Ramos (cell line): ENCODE measurements around the gene AKT1S1.

ENCODE experiments used
- in situ Hi-C: fragments of 300-500 bp; cut with MboI; formaldehyde crosslinking; loops from one replicate; pipeline ENCODE4 v1.14.3; 2022; ENCODE audit warnings: low sequenced_read_pairs; ENCODE audit not compliant: unreplicated experiment

AKT1S1 gene

GRCh38 chr19:49844138-49845095, 32.7 kb downstream of the AKT1S1 start:
- in situ Hi-C loops, result no loop called here

- in situ Hi-C loops, result no loop called here
These were observed 33.9 kb downstream of the AKT1S1 start for GRCh38 chr19:49843265-49843664.

- in situ Hi-C loops, result no loop called here
These were observed 36.4 kb downstream of the AKT1S1 start for GRCh38 chr19:49840736-49841249.

GRCh38 chr19:49840321-49840720, 36.8 kb downstream of the AKT1S1 start:
- in situ Hi-C loops, result no loop called here

GRCh38 chr19:49839713-49840112, 37.4 kb downstream of the AKT1S1 start:
- in situ Hi-C loops, result no loop called here

GRCh38 chr19:49838885-49839588, 38.1 kb downstream of the AKT1S1 start:
- in situ Hi-C loops, result no loop called here

GRCh38 chr19:49837425-49837824, 39.7 kb downstream of the AKT1S1 start:
- in situ Hi-C loops, result no loop called here

- in situ Hi-C loops, result no loop called here
These were observed 40.2 kb downstream of the AKT1S1 start for GRCh38 chr19:49837009-49837310.

GRCh38 chr19:49836176-49837008, 40.8 kb downstream of the AKT1S1 start:
- in situ Hi-C loops, result no loop called here

- in situ Hi-C loops, result no loop called here
These were observed 41.6 kb downstream of the AKT1S1 start for GRCh38 chr19:49835562-49835961.

- in situ Hi-C loops, result no loop called here
These were observed 43.6 kb downstream of the AKT1S1 start for GRCh38 chr19:49833599-49833998.

GRCh38 chr19:49832556-49832955, 44.6 kb downstream of the AKT1S1 start:
- in situ Hi-C loops, result no loop called here

GRCh38 chr19:49831592-49831991, 45.6 kb downstream of the AKT1S1 start:
- in situ Hi-C loops, result no loop called here

GRCh38 chr19:49830766-49831165, 46.4 kb downstream of the AKT1S1 start:
- in situ Hi-C loops, result no loop called here

GRCh38 chr19:49829721-49830120, 47.4 kb downstream of the AKT1S1 start:
- in situ Hi-C loops, result no loop called here

- in situ Hi-C loops, result no loop called here
These were observed 48.0 kb downstream of the AKT1S1 start for GRCh38 chr19:49829200-49829599.

GRCh38 chr19:49827034-49827433, 50.1 kb downstream of the AKT1S1 start:
- in situ Hi-C loops, result no loop called here

GRCh38 chr19:49824662-49825061, 52.5 kb downstream of the AKT1S1 start:
- in situ Hi-C loops, result no loop called here

GRCh38 chr19:49823472-49823871, 53.7 kb downstream of the AKT1S1 start:
- in situ Hi-C loops, result no loop called here

GRCh38 chr19:49820125-49820524, 57.0 kb downstream of the AKT1S1 start:
- in situ Hi-C loops, result no loop called here
